Epidermal melanocyte (primary cell): ENCODE data around the gene ADNP.
A peak's percentile ranks its signal among the peaks of the same experiment; 100 is the strongest.
"Not testable (repeated sequence)": the region's sequence is repeated elsewhere in the genome, so short reads cannot be mapped to it uniquely, and the experiment has no call there.

Source experiments
- DNase-seq: peaks from one replicate; pipeline ENCODE4 v3.0.0; 2011; ENCODE audit warnings: low spot score; ENCODE audit not compliant: insufficient read length

ADNP gene

GRCh38 chr20:50931306-50932015 lies at the start of gene ADNP:
Gene ADNP (minus strand): TSS chr20:50931437. CDS start chr20:50903996, 27,441 bp downstream.
- DNase-seq = peak; percentile 56

DNA sequence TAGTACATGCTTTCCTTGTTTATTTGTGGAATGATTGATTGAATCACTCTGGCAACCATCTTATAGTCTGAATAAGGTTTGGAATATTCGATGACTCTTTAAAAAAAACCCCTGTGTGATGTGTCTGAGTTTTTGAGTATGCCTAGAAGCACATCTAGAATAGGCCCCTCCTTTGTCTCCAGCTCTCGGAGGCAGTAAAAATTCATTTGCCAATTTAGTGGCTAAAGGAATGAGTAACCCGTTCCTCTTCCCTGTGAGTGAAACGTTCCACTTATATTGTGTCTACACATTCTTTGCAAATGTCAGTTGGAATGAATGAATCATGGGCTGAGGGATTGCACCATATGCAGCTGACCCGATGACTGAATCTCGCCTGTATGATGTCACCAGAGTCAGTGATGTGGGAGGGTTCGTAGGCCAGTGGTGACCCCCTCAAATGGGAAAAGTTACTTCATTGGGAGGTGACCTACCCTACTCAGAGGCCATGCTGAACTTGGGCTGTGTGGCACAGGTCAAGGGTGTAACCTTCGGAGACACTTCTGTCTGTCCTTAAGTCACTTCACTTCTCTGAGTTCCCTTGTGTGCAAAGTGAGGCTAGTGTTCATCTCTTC lies 48.9 kb upstream of the ADNP start:
- DNase-seq = peak; percentile 78

DNA sequence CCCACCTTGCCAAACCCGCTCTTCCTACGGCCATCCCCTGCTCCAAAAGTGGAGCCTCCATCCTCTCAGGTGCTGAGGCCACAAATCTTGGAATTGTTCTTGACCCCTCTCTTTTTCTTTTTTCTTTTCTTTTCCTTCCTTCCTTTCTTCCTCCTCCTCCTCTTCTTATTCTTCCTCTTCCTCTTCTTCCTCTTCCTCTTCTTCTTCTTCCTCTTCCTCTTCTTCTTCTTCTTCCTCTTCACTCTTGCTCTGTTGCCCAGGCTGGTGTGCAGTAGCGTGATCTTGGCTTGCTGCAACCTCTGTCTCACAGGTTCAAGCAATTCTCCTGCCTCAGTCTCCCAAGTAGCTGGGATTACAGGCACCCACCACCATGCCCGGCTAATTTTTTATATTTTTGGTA lies 47.3 kb upstream of the ADNP start:
- not testable (repeated sequence) for DNase-seq

DNA sequence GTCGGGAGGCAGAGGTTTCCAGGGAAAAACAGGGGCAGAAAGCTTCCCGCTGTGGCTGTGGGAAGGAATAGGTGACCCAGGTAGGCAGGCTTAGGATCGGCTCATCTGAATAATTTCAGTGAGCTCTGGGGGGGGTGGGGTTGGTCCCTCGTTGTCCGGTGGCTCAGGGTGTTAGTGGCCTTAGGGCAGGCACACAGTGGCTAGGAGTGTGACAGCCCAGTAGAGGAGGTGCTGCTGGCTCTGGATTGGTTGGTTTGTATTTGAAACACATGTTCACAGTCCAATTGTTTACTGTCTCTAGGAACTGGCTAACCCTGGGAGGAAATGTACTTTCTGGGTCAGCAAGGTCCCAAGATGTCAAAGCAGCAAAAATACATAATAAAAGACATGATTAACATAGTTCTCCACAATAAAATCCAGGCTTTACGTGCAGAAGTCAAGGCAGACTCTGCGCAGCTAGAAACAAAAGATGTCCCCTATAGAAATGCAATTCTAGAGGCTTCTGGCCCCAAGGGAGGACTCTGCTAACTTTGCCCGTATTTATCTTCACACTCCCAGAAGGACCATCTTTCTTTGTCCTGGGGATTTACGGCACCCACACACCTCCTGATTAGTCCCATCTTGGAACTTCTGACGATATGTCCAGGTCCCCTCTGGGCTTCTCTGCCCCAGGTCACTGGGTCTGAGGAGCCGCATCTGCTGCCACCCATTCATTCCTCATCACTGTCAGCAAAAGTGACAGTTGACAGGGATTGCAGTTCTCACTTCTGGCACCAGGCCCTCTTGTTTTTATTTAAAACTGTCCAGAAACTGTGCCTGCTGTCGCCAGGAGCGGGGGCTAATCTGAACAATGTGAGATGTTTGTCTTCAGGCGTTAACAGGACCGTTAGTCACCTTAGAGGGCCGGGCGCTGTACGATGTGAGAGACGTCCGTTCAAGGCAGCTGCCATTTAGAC lies 46.1 kb upstream of the ADNP start:
- DNase-seq = no peak

DNA sequence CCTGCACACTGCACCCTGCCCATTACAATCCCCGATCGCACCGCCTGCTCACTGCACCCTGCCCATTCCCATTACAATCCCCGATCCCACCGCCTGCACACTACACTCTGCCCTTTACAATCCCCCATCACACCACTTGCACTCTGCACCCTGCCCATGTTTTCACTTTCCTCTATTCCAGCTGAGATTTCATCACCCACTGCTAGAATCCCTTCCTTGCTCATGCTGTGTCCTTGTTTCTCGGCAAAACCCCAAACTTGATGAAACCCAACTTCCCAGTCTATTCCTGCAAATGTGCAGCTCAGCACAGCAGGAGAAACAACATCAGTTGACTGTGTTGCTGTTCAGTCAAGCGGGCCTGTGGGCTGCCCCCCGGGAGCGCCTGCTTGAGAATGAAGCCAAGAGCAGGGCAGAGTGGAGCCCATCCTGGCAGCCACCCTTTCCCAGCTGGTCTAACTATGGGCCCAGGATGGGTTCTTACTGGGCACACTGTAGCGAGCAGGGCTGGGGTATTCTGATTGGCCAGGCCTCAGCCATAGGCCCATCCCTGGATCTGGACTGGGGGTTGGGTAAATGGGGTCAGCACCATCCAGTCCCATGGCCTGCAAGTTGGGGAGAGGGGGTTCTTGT lies 44.6 kb upstream of the ADNP start:
- no peak for DNase-seq

DNA sequence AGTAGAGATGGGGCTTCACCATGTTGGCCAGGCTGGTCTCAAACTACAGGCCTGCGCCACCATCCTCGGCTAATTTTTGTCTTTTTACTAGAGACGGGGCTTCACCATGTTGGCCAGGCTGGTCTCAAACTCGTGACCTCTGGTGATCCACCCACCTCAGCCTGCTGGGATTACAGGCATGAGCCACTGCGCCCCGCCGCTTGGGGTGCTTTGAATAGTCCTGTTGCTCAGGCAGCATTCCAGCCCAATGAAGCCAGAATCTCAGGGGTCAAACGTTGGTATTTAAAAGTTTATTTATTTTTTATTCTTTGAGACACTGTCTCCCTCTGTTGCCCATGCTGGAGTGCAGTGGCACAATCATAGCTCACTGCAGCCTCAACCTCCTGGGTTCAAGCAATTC lies 38.7 kb upstream of the ADNP start:
- no peak for DNase-seq

DNA sequence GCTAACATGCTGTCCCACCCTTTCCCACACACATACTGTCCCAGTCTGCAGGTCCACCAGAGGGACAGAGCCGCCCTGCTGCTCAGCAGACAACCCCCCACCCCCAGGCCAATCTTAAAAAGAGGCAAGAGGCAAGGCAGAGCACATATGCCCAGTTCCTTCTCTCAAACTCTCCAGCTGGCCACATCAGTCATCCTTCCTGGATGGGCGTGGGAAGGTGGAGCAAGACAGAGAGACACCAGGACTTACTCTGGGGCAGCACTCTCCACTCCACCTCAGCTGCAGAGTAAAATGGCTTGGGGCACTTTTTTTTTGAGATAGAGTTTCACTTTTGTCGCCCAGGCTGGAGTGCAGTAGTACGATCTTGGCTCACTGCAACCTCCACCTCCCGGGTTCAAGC lies 38.2 kb upstream of the ADNP start:
- DNase-seq = no peak

GRCh38 chr20:50968289-50968688 lies 37.1 kb upstream of the ADNP start:
- no peak for DNase-seq

- DNase-seq = no peak
These were observed 36.3 kb upstream of the ADNP start for GRCh38 chr20:50967586-50967985.

DNA sequence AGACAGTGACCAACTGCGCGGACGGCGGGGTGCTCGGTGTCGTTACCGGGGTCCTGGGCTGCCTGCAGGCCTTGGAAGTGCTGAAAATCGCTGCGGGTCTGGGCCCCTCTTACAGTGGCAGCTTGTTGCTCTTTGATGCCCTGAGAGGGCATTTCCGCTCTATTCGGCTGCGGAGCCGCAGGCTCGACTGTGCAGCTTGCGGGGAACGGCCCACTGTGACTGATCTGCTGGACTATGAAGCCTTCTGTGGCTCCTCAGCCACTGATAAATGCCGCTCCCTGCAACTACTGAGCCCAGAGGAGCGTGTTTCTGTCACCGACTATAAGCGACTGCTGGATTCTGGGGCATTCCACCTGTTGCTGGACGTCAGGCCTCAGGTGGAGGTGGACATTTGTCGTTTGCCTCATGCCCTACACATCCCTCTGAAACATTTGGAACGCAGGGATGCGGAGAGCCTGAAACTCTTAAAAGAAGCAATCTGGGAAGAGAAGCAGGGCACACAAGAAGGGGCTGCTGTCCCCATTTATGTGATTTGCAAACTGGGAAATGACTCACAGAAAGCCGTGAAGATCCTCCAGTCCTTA lies 28.4 kb upstream of the ADNP start:
- no peak for DNase-seq

GRCh38 chr20:50958615-50959542 lies 27.6 kb upstream of the ADNP start, which contains the start of gene MOCS3:
Gene MOCS3 (plus strand): TSS chr20:50958818. CDS start chr20:50958843, 25 bp downstream.
- DNase-seq = peak; percentile 55

GRCh38 chr20:50957798-50958614 lies 26.8 kb upstream of the ADNP start, which contains the start of gene DPM1:
Gene DPM1 (minus strand): TSS chr20:50958532. CDS start chr20:50958523, 9 bp downstream.
- DNase-seq = peak; percentile 53

GRCh38 chr20:50957276-50957675 lies 26.0 kb upstream of the ADNP start:
- DNase-seq = no peak

GRCh38 chr20:50953821-50954220 lies 22.6 kb upstream of the ADNP start:
- DNase-seq = no peak

GRCh38 chr20:50953196-50953595 lies 22.0 kb upstream of the ADNP start:
- DNase-seq = no peak

- no peak for DNase-seq
These were observed 17.0 kb upstream of the ADNP start for GRCh38 chr20:50948132-50948785.

DNA sequence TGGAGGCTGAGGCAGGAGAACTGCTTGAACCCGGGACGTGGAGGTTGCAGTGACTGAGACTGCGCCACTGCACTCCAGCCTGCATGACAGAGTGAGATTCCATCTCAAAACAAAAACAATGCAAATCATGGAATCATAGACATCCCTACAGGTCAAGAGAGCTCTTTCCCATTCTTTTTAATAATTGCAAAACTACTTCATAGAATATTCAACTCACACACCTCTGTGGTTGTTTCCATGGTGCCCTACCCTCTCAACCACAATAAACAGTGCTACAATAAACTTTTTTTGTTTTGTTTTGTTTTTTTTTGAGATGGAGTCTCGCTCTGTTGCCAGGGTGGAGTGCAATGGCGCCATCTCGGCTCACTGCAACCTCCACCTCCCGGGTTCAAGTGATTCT lies 11.8 kb upstream of the ADNP start:
- no peak for DNase-seq

DNA sequence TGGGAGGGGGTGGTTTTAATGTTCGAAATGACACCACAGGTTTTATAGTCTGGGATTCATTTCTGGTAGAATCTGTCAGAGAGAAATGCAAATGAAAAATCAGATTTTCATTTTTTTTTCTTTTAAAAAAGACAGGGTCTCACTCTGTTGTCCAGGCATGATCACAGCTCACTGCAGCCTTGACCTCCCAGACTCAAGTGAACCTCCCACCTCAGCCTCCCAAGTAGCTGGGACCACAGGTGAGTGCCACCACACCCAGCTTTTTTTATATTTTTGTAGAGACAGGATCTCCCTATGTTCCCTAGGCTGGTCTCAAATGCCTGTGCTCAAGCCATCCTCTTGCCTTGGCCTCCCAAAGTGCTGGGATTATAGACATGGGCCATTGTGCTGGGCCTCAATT lies 2.4 kb upstream of the ADNP start:
- DNase-seq = no peak
